B cell (primary cell): ENCODE results near the gene GZMB. TPM values are rescaled to one million over a fixed set of nuclear protein-coding genes. Genes with fewer than 3 reads are reported as not detected.

Experiments
- ATAC-seq: fragments of 200-7000 bp; cut with Tn5 transposase; one replicate; pipeline ENCODE4 v1.10.0; 2021; ENCODE audit warnings: low read depth, mild to moderate bottlenecking, moderate number of reproducible peaks, moderate library complexity
- CTCF ChIA-PET: fragments of 350-600 bp; sonication (Branson Sonifier 250); formaldehyde crosslinking; loops from one replicate; lab custom pipeline; 2021; ENCODE audit warnings: antibody characterized with exemption, inconsistent platforms; lab: Charles Lee
- POLR2A ChIA-PET: fragments of 350-600 bp; sonication (Branson Sonifier 250); formaldehyde crosslinking; loops from one replicate; lab custom pipeline; 2021; ENCODE audit warnings: antibody characterized with exemption; lab: Charles Lee
- DNase-seq: peaks from one replicate; pipeline ENCODE4 v3.0.0; 2013
- H2AFZ ChIP-seq: 2 replicates; pipeline ENCODE4 v1.6.1; 2012; ENCODE audit warnings: mild to moderate bottlenecking, low read depth, low read length; ENCODE audit not compliant: insufficient read depth, poor library complexity, severe bottlenecking
- H3K27ac ChIP-seq, 2 donors: 1 replicate in 1 of 2; 2 replicates in 1 of 2; pipeline ENCODE4 v1.5.1; 2012 to 2013; ENCODE audit warnings: low read length in 2 of 2, mild to moderate bottlenecking in 2 of 2, moderate library complexity in 1 of 2
- H3K27me3 ChIP-seq, 4 experiments: fragments of 200-600 bp in 1 of 4; sonication (generic) in 1 of 4; replicated peaks in 1 of 4; 1 replicate in 2 of 4; 2 replicates in 2 of 4; pipeline versions ENCODE4 v1.6.1 to v1.7.0; 2013 to 2016; ENCODE audit warnings: low read length in 3 of 4, mild to moderate bottlenecking in 2 of 4, mixed read lengths in 1 of 4, moderate library complexity in 1 of 4; ENCODE audit not compliant: insufficient read depth in 4 of 4, control insufficient read depth in 3 of 4; ENCODE audit errors: control extremely low read depth in 1 of 4
- H3K36me3 ChIP-seq, 2 experiments: replicated peaks in 1 of 2; 1 replicate in 1 of 2; 2 replicates in 1 of 2; pipeline versions ENCODE4 v1.6.1 to v1.7.1; 2013; ENCODE audit warnings: low read length in 1 of 2; ENCODE audit not compliant: insufficient read depth in 2 of 2, control insufficient read depth in 1 of 2; ENCODE audit errors: control extremely low read depth in 1 of 2, extremely low read depth in 1 of 2
- H3K4me1 ChIP-seq, 2 donors: fragments of 200-600 bp in 1 of 2; sonication (generic) in 1 of 2; 1 replicate in 1 of 2; 2 replicates in 1 of 2; pipeline versions ENCODE4 v1.5.1 to v1.6.1; 2013 to 2017; ENCODE audit warnings: low read length in 2 of 2; ENCODE audit not compliant: control insufficient read depth in 2 of 2, insufficient read depth in 2 of 2
- H3K4me2 ChIP-seq: replicated peaks from 2 replicates; pipeline ENCODE3; 2012; ENCODE audit warnings: mild to moderate bottlenecking, low read depth, low read length; ENCODE audit not compliant: poor library complexity, severe bottlenecking
- H3K4me3 ChIP-seq, 5 experiments: fragments of 200-600 bp in 1 of 5; sonication (generic) in 1 of 5; 1 replicate in 3 of 5; 2 replicates in 2 of 5; pipeline versions ENCODE4 v1.5.1 to v1.7.0; 2011 to 2016; ENCODE audit warnings: low read length in 4 of 5, mild to moderate bottlenecking in 4 of 5, low read depth in 2 of 5, control low read depth in 1 of 5, moderate library complexity in 1 of 5; ENCODE audit not compliant: insufficient read depth in 1 of 5; ENCODE audit errors: control extremely low read depth in 1 of 5, extremely low read depth in 1 of 5
- H3K79me2 ChIP-seq: fragments of 200-600 bp; sonication (generic); one replicate; pipeline ENCODE4 v1.6.0; 2016; ENCODE audit warnings: low read length; ENCODE audit not compliant: control insufficient read depth, insufficient read depth
- H3K9ac ChIP-seq: fragments of 200-600 bp; sonication (generic); 2 replicates; pipeline ENCODE4 v1.6.1; 2017; ENCODE audit warnings: mild to moderate bottlenecking, low read length, moderate library complexity
- H3K9me3 ChIP-seq, 3 donors: one replicate each; pipeline versions ENCODE4 v1.6.1 to v1.7.1; 2013; ENCODE audit warnings: low read length in 2 of 3; ENCODE audit not compliant: control insufficient read depth in 2 of 3, insufficient read depth in 1 of 3; ENCODE audit errors: control extremely low read depth in 1 of 3
- H4K20me1 ChIP-seq: 2 replicates; pipeline ENCODE4 v1.6.0; 2012; ENCODE audit warnings: mild to moderate bottlenecking, low read length; ENCODE audit not compliant: insufficient read depth, control insufficient read depth, poor library complexity, severe bottlenecking
- H3K27ac Mint-ChIP-seq: one replicate; pipeline ENCODE4 v1.8.0; 2021; ENCODE audit warnings: mixed read lengths
- H3K27me3 Mint-ChIP-seq: one replicate; pipeline ENCODE4 v1.8.0; 2021; ENCODE audit warnings: mixed read lengths
- H3K4me1 Mint-ChIP-seq: one replicate; pipeline ENCODE4 v1.8.0; 2021; ENCODE audit warnings: mixed read lengths
- H3K4me3 Mint-ChIP-seq: one replicate; pipeline ENCODE4 v1.8.0; 2021; ENCODE audit warnings: mixed read lengths
- H3K9me3 Mint-ChIP-seq: one replicate; pipeline ENCODE4 v1.8.0; 2022; ENCODE audit warnings: mixed read lengths; ENCODE audit not compliant: insufficient read depth
- CTCF ChIP-seq: fragments of 200-600 bp; IDR thresholded peaks from one replicate; pipeline ENCODE4 v1.8.0; 2022; ENCODE audit warnings: antibody characterized with exemption, mild to moderate bottlenecking
- EZH2 ChIP-seq: IDR thresholded peaks from 2 replicates; pipeline ENCODE4 v1.6.1; 2012; ENCODE audit warnings: borderline replicate concordance, low read depth, mild to moderate bottlenecking, moderate library complexity, low read length; ENCODE audit not compliant: insufficient read depth, poor library complexity, severe bottlenecking
- WGBS: methylation state at CpG from one replicate; pipeline ENCODE4 v1.1.5; 2013; ENCODE audit warnings: missing lambda C conversion rate; ENCODE audit not compliant: insufficient coverage; 5-methylcytosine and 5-hydroxymethylcytosine counted together
- intact Hi-C: fragments of 100-400 bp; cut with micrococcal nuclease; formaldehyde crosslinking; loops from one replicate; pipeline ENCODE4 v1.10.0; 2022
- polyA plus RNA-seq: library from polyadenylated mRNA; depleted of rRNA; stranded (reverse); fragments of >200 nt; gene quantifications from 2 replicates; pipeline ENCODE4 v1.2.3, GENCODE V29; 2012
- total RNA-seq, 2 donors: library from RNA; stranded (reverse); fragments of 120-200 nt in 1 of 2; gene quantifications; 1 replicate in 1 of 2; 2 replicates in 1 of 2; pipeline versions ENCODE4 v1.2.3 to v1.2.4, GENCODE V29; 2013 to 2022

GZMB gene
- total and polyA plus RNA-seq, 2 donors (not counting 1 experiment from before 2014, with no cell fraction given) = 0.88 to 1.5 TPM

- peaks cover 3% of the 10 kb centered on the region for H3K27me3 Mint-ChIP-seq
- TF ChIP-seq EZH2 = no peak
- no peak for TF ChIP-seq CTCF
- H3K4me1 Mint-ChIP-seq = no peaks in the 10 kb centered on the region
- Histone ChIP-seq H3K27me3 (peaks cover 0 to 3% (median 1%) of the 10 kb centered on the region in 4 experiments), H3K27ac (no peak overlapping the region), H3K9me3 (no peaks in the 10 kb centered on the region), H3K9ac (no peak overlapping the region), H3K4me3 (no peak overlapping the region), H3K36me3 (no peaks in the 10 kb centered on the region), H2AFZ (no peak overlapping the region), H3K4me2 (no peak overlapping the region), H4K20me1 (no peaks in the 10 kb centered on the region), H3K79me2 (no peaks in the 10 kb centered on the region), H3K4me1 (no peaks in the 10 kb centered on the region)
- WGBS = 72% methylated on average over 4 of the region's 4 CpGs
- no peak for DNase-seq
- H3K4me3 Mint-ChIP-seq = no peak overlapping the region
- ChIA-PET CTCF (interaction anchor here (1.4 kb wide), 1 partner anchor 11 kb away, joined by 3 read pairs; no protein-coding TSS in a partner anchor), POLR2A (no interaction called here)
- intact Hi-C loops = no loop called here
- H3K9me3 Mint-ChIP-seq = no peaks in the 10 kb centered on the region
- no peak for ATAC-seq
- H3K27ac Mint-ChIP-seq = no peak overlapping the region
These were observed 1.7 kb downstream of the GZMB start for GRCh38 chr14:24632336-24632735.

- 97% methylated on average over 6 of the region's 11 CpGs for WGBS
- Mint-ChIP-seq H3K27me3 (peaks cover 3% of the 10 kb centered on the region), H3K4me3 (no peak overlapping the region), H3K9me3 (no peaks in the 10 kb centered on the region), H3K27ac (no peak overlapping the region), H3K4me1 (no peaks in the 10 kb centered on the region)
- DNase-seq (no peak), ATAC-seq (no peak)
- Histone ChIP-seq H3K4me1 (no peaks in the 10 kb centered on the region), H3K4me3 (no peak overlapping the region), H3K4me2 (no peak overlapping the region), H3K79me2 (no peaks in the 10 kb centered on the region), H3K9ac (no peak overlapping the region), H2AFZ (no peak overlapping the region), H3K9me3 (no peaks in the 10 kb centered on the region), H3K27me3 (peaks cover 0 to 3% (median 1%) of the 10 kb centered on the region in 4 experiments), H3K36me3 (no peaks in the 10 kb centered on the region), H3K27ac (no peak overlapping the region), H4K20me1 (no peaks in the 10 kb centered on the region)
- intact Hi-C loops = no loop called here
- TF ChIP-seq EZH2 = no peak
- no peak for TF ChIP-seq CTCF
- POLR2A ChIA-PET = no interaction called here
- CTCF ChIA-PET = interaction anchor here (1.3 kb wide), 1 partner anchor 26 kb away, joined by 5 read pairs; no protein-coding TSS in a partner anchor
These were observed 2.1 kb downstream of the GZMB start for GRCh38 chr14:24631749-24632335.
